Tibial nerve (tissue), 4 donors: ENCODE results near the gene CTNNA3. TPM values are rescaled to one million over a fixed set of nuclear protein-coding genes. Genes with fewer than 3 reads are reported as not detected.
"Not testable (repeated sequence)": the region's sequence is repeated elsewhere in the genome, so short reads cannot be mapped to it uniquely, and the experiment has no call there.

Experiments
- DNase-seq, 2 donors: peaks; one replicate each; pipeline ENCODE4 v3.0.0-alpha.2; 2019; ENCODE audit warnings: low spot score in 2 of 2
- H3K27ac ChIP-seq, 4 donors: fragments of 200-600 bp; sonication (generic) in 3 of 4; one replicate each; pipeline ENCODE4 v1.5.1; 2017 to 2019; ENCODE audit warnings: mild to moderate bottlenecking in 1 of 4
- H3K27me3 ChIP-seq, 2 donors: fragments of 200-600 bp; sonication (generic) in 1 of 2; one replicate each; pipeline versions ENCODE4 v1.5.1 to v1.6.0; 2017 to 2019
- H3K36me3 ChIP-seq, 3 donors: fragments of 200-600 bp; sonication (generic); one replicate each; pipeline ENCODE4 v1.5.1; 2018 to 2019
- H3K4me1 ChIP-seq, 4 donors: fragments of 200-600 bp; sonication (generic) in 3 of 4; one replicate each; pipeline ENCODE4 v1.5.1; 2017 to 2019
- H3K4me3 ChIP-seq, 4 donors: fragments of 200-600 bp; sonication (generic) in 3 of 4; one replicate each; pipeline ENCODE4 v1.5.1; 2017 to 2019; ENCODE audit warnings: mild to moderate bottlenecking in 1 of 4, moderate library complexity in 1 of 4
- H3K9me3 ChIP-seq, 4 donors: fragments of 200-600 bp; sonication (generic) in 3 of 4; one replicate each; pipeline ENCODE4 v1.5.1; 2017 to 2019
- CTCF ChIP-seq, 5 experiments: fragments of 200-600 bp in 3 of 5; fragments of 450-650 bp in 2 of 5; sonication (generic) in 3 of 5; IDR thresholded peaks; one replicate each; pipeline ENCODE4 v1.5.1; 2016 to 2019; ENCODE audit warnings: antibody characterized with exemption in 5 of 5, mild to moderate bottlenecking in 3 of 5, moderate library complexity in 2 of 5
- EP300 ChIP-seq, 2 donors: sonication (generic); formaldehyde crosslinking; IDR thresholded peaks; one replicate each; pipeline ENCODE4 v1.6.1; 2017; ENCODE audit warnings: antibody characterized with exemption in 2 of 2, mild to moderate bottlenecking in 1 of 2
- POLR2A ChIP-seq, 2 donors: fragments of 450-650 bp; IDR thresholded peaks; one replicate each; pipeline ENCODE4 v1.6.1; 2017; ENCODE audit warnings: antibody characterized with exemption in 2 of 2, mild to moderate bottlenecking in 2 of 2, moderate library complexity in 2 of 2
- WGBS, 2 donors: methylation state at CpG; one replicate each; pipeline ENCODE4 v1.1.5; 2018; 5-methylcytosine and 5-hydroxymethylcytosine counted together
- total RNA-seq, 4 donors: library from RNA; depleted of rRNA; stranded (reverse); fragments of >200 nt; gene quantifications; one replicate each; pipeline ENCODE4 v1.1.0, GENCODE V29; 2016

CTNNA3 gene
- total RNA-seq, 4 donors from 2014 or later = 15.9 to 36.1 (median 23.1) TPM

- H3K4me3 ChIP-seq = no peak overlapping the region
- WGBS, 2 donors = 51 to 60% methylated on average over 1 of the region's 1 CpG
- TF ChIP-seq POLR2A (IDR thresholded peaks at IDR 0.05) = no peak
- no peak for TF ChIP-seq CTCF (IDR thresholded peaks at IDR 0.05)
- TF ChIP-seq EP300 (IDR thresholded peaks at IDR 0.05) = no peak
These were observed 1345.2 kb downstream of the CTNNA3 start for GRCh38 chr10:66350622-66351399.

GRCh38 chr10:66349726-66350125 lies 1346.3 kb downstream of the CTNNA3 start:
- Histone ChIP-seq H3K4me3 (no peak overlapping the region), H3K27me3 (no peaks in the 10 kb centered on the region), H3K9me3 (peaks cover 0 to 6% (median 0%) of the 10 kb centered on the region in 4 donors), H3K27ac (no peak overlapping the region), H3K36me3 (no peaks in the 10 kb centered on the region), H3K4me1 (no peaks in the 10 kb centered on the region)
- WGBS, 2 donors = 70 to 84% methylated on average over 1 of the region's 1 CpG
- DNase-seq = no peak
- TF ChIP-seq POLR2A (IDR thresholded peaks at IDR 0.05) (no peak), EP300 (IDR thresholded peaks at IDR 0.05) (no peak), CTCF (IDR thresholded peaks at IDR 0.05) (no peak)

More at GRCh38 chr10:66350622-66351399, 1345.2 kb downstream of the CTNNA3 start:
- Histone ChIP-seq H3K36me3 (no peaks in the 10 kb centered on the region), H3K9me3 (peaks cover 0 to 6% (median 0%) of the 10 kb centered on the region in 4 donors), H3K27me3 (no peaks in the 10 kb centered on the region), H3K27ac (no peak overlapping the region), H3K4me1 (no peaks in the 10 kb centered on the region)
- no peak for DNase-seq

DNA sequence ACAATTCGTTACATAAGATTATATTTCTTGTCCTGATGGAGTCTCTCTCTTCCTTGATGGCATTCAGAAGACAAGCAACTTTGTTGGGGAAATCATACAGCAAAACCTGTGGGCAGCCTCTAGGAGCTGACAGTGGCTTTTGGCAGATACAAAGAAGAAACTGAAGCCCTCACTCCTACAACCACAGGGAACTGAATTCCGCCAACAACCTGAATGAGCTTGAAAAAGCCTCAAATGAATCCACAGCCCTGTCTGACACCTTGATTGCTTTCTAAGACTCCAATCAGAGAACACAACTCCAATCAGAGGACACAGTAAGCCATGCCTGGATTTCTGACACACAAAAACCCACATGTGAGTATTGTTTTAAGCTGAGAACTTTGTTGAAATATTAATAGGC lies 1346.9 kb downstream of the CTNNA3 start:
- TF ChIP-seq POLR2A (IDR thresholded peaks at IDR 0.05) = no peak
- no peak for TF ChIP-seq EP300 (IDR thresholded peaks at IDR 0.05)
- no peak for TF ChIP-seq CTCF (IDR thresholded peaks at IDR 0.05)
- WGBS, 2 donors = 83 to 91% methylated on average over 2 of the region's 2 CpGs
- no peaks in the 10 kb centered on the region for H3K36me3 ChIP-seq
- DNase-seq = no peak
- H3K4me1 ChIP-seq = no peaks in the 10 kb centered on the region
- no peak overlapping the region for H3K27ac ChIP-seq
- H3K9me3 ChIP-seq = peaks cover 0 to 6% (median 0%) of the 10 kb centered on the region in 4 donors
- H3K4me3 ChIP-seq = no peak overlapping the region
- no peaks in the 10 kb centered on the region for H3K27me3 ChIP-seq

- H3K9me3 ChIP-seq = peaks cover 0 to 10% (median 0%) of the 10 kb centered on the region in 4 donors
- no peaks in the 10 kb centered on the region for H3K4me1 ChIP-seq
- DNase-seq = no peak
- H3K27me3 ChIP-seq = no peaks in the 10 kb centered on the region
- H3K4me3 ChIP-seq = no peak overlapping the region
- H3K36me3 ChIP-seq = no peaks in the 10 kb centered on the region
- H3K27ac ChIP-seq = no peak overlapping the region
- 40 to 52% methylated on average over 3 of the region's 3 CpGs for WGBS, 2 donors
- no peak for TF ChIP-seq EP300 (IDR thresholded peaks at IDR 0.05)
- TF ChIP-seq POLR2A (IDR thresholded peaks at IDR 0.05) = no peak
- no peak for TF ChIP-seq CTCF (IDR thresholded peaks at IDR 0.05)
These were observed 1358.8 kb downstream of the CTNNA3 start for GRCh38 chr10:66337211-66337610.

DNA sequence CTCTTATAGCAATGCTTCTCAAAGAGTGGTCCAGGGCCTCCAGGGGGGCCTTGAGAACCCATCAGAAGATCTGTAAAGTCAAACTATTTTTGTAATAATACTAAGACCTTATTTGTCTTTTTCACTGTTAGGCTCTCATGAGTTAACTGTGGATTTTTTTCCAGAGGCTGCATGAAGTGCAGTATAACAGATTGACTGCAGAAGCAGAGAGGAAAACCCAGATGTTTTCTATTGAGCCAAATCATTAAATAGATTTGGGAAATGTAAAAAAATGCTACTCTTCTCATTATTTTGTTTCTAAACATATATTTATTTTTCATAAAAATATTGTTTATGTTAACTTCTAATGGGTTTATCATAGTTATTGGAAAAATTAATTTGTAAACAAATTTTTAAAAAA lies 1359.2 kb downstream of the CTNNA3 start:
- Histone ChIP-seq H3K27ac (no peak overlapping the region), H3K36me3 (no peaks in the 10 kb centered on the region), H3K4me3 (no peak overlapping the region), H3K9me3 (peaks cover 0 to 10% (median 0%) of the 10 kb centered on the region in 4 donors), H3K4me1 (no peaks in the 10 kb centered on the region), H3K27me3 (no peaks in the 10 kb centered on the region)
- no peak for DNase-seq
- no peak for TF ChIP-seq POLR2A (IDR thresholded peaks at IDR 0.05)
- no peak for TF ChIP-seq CTCF (IDR thresholded peaks at IDR 0.05)
- TF ChIP-seq EP300 (IDR thresholded peaks at IDR 0.05) = no peak

- DNase-seq, H3K27me3 ChIP-seq, H3K36me3 ChIP-seq, H3K27ac ChIP-seq, H3K4me1 ChIP-seq, H3K4me3 ChIP-seq, H3K9me3 ChIP-seq: not testable (repeated sequence)
- WGBS, 2 donors = 91 to 95% methylated on average over 8 of the region's 8 CpGs
These were observed 1360.2 kb downstream of the CTNNA3 start for GRCh38 chr10:66335753-66336152.
